Retinal pigment epithelial cell (primary cell): ENCODE data around the gene CARHSP1.

ENCODE experiments used
- DNase-seq: peaks from one replicate; pipeline ENCODE4 v3.0.0-alpha.2; 2010; ENCODE audit warnings: low read depth
- H3K4me3 ChIP-seq: 2 replicates; pipeline ENCODE4 v1.5.1; 2011; ENCODE audit warnings: mild to moderate bottlenecking, low read length, control low read depth, moderate library complexity
- CTCF ChIP-seq: conservative IDR thresholded peaks from 2 replicates; pipeline ENCODE4 v1.5.1; 2011; ENCODE audit warnings: low read depth, low read length, control low read depth, inconsistent platforms

Gene CARHSP1

GRCh38 chr16:8908810-8909468 lies 40.1 kb upstream of the CARHSP1 start:
- no peak for TF ChIP-seq CTCF
- no peak for DNase-seq
- H3K4me3 ChIP-seq = no peak overlapping the region

- TF ChIP-seq CTCF = no peak
- no peak overlapping the region for H3K4me3 ChIP-seq
- no peak for DNase-seq
Measured at GRCh38 chr16:8907096-8907495, 38.3 kb upstream of the CARHSP1 start.

- no peak for DNase-seq
- peak; percentile 40 for TF ChIP-seq CTCF
- H3K4me3 ChIP-seq = no peak overlapping the region
Measured at GRCh38 chr16:8905795-8906591, 37.2 kb upstream of the CARHSP1 start.

GRCh38 chr16:8905168-8905762 lies 36.5 kb upstream of the CARHSP1 start:
- no peak for DNase-seq
- TF ChIP-seq CTCF = peak; percentile 71
- no peak overlapping the region for H3K4me3 ChIP-seq

GRCh38 chr16:8904018-8904430 lies 35.2 kb upstream of the CARHSP1 start:
- DNase-seq = no peak
- H3K4me3 ChIP-seq = no peak overlapping the region
- TF ChIP-seq CTCF = no peak

GRCh38 chr16:8903004-8903403 lies 34.2 kb upstream of the CARHSP1 start:
- H3K4me3 ChIP-seq = no peak overlapping the region
- no peak for TF ChIP-seq CTCF
- no peak for DNase-seq
